ENCODE measurements around the gene THBS2. TPM values are rescaled to one million over a fixed set of nuclear protein-coding genes. Genes with fewer than 3 reads are reported as not detected.

THBS2 gene
- total and polyA plus RNA-seq, 3 donors from 2014 or later = 4.8 to 17.9 (median 7.6) TPM

DNA sequence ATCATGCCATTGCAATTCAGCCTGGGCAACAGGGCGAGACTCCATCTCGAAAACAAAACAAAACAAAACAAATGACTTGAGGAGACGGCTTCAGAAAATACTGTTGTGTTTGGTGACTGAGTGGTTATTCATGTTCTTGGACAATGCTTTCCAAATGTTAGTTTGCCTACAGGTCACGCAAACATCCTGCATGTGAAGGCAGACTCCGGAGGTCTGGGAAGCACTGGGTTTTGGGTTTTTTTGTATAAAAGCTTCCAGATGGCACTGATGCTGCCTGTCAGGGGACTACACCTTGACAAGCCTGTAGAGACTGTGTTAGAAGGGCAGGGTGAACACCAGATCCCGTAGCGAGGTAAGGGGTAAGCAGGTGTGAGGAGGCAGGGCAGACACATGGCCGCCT lies 81.7 kb downstream of the THBS2 start:
- H3K9me3 ChIP-seq = no peaks in the 10 kb centered on the region
- no peak overlapping the region for H3K27ac ChIP-seq
- no peaks in the 10 kb centered on the region for H3K27me3 ChIP-seq
- no peak overlapping the region for H3K4me3 ChIP-seq
- WGBS, 2 donors = 85 to 87% methylated on average over 8 of the region's 8 CpGs
- DNase-seq = no peak
- peaks cover 3% of the 10 kb centered on the region for H3K4me1 ChIP-seq
- no peak for TF ChIP-seq POLR2A (IDR thresholded peaks at IDR 0.05)
- TF ChIP-seq, protein P1, sequence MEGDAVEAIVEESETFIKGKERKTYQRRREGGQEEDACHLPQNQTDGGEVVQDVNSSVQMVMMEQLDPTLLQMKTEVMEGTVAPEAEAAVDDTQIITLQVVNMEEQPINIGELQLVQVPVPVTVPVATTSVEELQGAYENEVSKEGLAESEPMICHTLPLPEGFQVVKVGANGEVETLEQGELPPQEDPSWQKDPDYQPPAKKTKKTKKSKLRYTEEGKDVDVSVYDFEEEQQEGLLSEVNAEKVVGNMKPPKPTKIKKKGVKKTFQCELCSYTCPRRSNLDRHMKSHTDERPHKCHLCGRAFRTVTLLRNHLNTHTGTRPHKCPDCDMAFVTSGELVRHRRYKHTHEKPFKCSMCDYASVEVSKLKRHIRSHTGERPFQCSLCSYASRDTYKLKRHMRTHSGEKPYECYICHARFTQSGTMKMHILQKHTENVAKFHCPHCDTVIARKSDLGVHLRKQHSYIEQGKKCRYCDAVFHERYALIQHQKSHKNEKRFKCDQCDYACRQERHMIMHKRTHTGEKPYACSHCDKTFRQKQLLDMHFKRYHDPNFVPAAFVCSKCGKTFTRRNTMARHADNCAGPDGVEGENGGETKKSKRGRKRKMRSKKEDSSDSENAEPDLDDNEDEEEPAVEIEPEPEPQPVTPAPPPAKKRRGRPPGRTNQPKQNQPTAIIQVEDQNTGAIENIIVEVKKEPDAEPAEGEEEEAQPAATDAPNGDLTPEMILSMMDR (IDR thresholded peaks at IDR 0.05) = no peak
- H3K36me3 ChIP-seq (ENCODE audit: low read depth, missing control alignments) = no peaks in the 10 kb centered on the region
- intact Hi-C loops (cut with DNase I; ENCODE audit: low total_unique reads) = no loop called here

DNA sequence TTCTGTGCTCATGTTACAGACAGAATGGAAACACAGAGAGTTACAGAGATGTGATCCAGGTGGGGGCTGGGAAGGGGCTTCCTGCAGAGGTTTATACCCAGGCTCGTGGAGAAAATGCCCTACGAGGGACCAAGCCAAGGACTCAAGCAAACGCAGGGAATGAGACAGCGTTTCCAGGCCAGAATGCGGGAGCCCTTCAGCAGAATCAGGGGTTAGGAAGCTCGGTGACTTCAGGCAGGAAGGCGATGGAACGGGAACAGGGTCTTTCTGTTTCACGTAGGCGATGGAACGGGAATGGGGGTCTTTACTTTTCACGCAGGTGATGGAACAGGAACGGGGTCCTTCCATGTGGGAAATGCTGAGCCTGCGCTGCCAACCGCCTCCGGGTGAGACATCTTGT lies 82.6 kb downstream of the THBS2 start:
- Histone ChIP-seq H3K36me3 (ENCODE audit: low read depth, missing control alignments) (no peaks in the 10 kb centered on the region), H3K27me3 (no peaks in the 10 kb centered on the region), H3K4me1 (peaks cover 3% of the 10 kb centered on the region), H3K4me3 (no peak overlapping the region), H3K27ac (no peak overlapping the region), H3K9me3 (no peaks in the 10 kb centered on the region)
- DNase-seq = no peak
- WGBS, 2 donors = 87 to 89% methylated on average over 15 to 16 of the region's 16 CpGs
- intact Hi-C loops (cut with DNase I; ENCODE audit: low total_unique reads) = no loop called here
- TF ChIP-seq, protein P1 (IDR thresholded peaks at IDR 0.05) = no peak
- no peak for TF ChIP-seq POLR2A (IDR thresholded peaks at IDR 0.05)

DNA sequence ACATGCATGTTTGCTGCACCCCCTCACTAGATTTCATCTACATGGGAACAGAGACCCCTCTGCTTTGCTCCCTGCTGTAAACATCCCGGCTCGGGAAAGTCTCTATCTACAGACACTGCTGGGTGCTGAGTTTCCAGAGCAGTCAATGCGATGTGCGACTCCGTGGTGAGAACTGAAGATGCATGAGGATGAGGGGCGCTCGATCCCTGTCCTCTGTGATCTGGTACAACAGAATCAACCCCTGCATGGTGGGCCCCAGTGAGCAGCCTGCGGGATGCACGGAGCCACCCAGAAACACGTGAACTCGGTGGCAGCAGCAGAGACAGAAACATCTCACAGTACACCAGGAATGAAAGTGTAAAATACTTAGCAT lies 83.1 kb downstream of the THBS2 start:
- Histone ChIP-seq H3K36me3 (ENCODE audit: low read depth, missing control alignments) (no peaks in the 10 kb centered on the region), H3K9me3 (no peaks in the 10 kb centered on the region), H3K4me3 (no peak overlapping the region), H3K27me3 (no peaks in the 10 kb centered on the region), H3K27ac (no peak overlapping the region), H3K4me1 (peaks cover 3% of the 10 kb centered on the region)
- WGBS, 2 donors = 92 to 94% methylated on average over 11 of the region's 11 CpGs
- intact Hi-C loops (cut with DNase I; ENCODE audit: low total_unique reads) = no loop called here
- no peak for TF ChIP-seq POLR2A (IDR thresholded peaks at IDR 0.05)
- TF ChIP-seq, protein P1 (IDR thresholded peaks at IDR 0.05) = no peak
- DNase-seq = no peak

GRCh38 chr6:169169941-169170582 lies 83.6 kb downstream of the THBS2 start:
- DNase-seq = no peak
- Histone ChIP-seq H3K27ac (no peak overlapping the region), H3K27me3 (no peaks in the 10 kb centered on the region), H3K36me3 (ENCODE audit: low read depth, missing control alignments) (no peaks in the 10 kb centered on the region), H3K4me3 (no peak overlapping the region), H3K4me1 (peaks cover 3% of the 10 kb centered on the region), H3K9me3 (no peaks in the 10 kb centered on the region)
- intact Hi-C loops (cut with DNase I; ENCODE audit: low total_unique reads) = no loop called here
- 81 to 84% methylated on average over 10 to 16 of the region's 16 CpGs for WGBS, 2 donors
- no peak for TF ChIP-seq POLR2A (IDR thresholded peaks at IDR 0.05)
- TF ChIP-seq, protein P1 (IDR thresholded peaks at IDR 0.05) = no peak

GRCh38 chr6:169169375-169169774 lies 84.3 kb downstream of the THBS2 start:
- Histone ChIP-seq H3K4me1 (peaks cover 3% of the 10 kb centered on the region), H3K9me3 (no peaks in the 10 kb centered on the region), H3K4me3 (no peak overlapping the region), H3K27me3 (no peaks in the 10 kb centered on the region), H3K27ac (no peak overlapping the region), H3K36me3 (ENCODE audit: low read depth, missing control alignments) (no peaks in the 10 kb centered on the region)
- TF ChIP-seq, protein P1 (IDR thresholded peaks at IDR 0.05) = no peak
- no peak for TF ChIP-seq POLR2A (IDR thresholded peaks at IDR 0.05)
- intact Hi-C loops (cut with DNase I; ENCODE audit: low total_unique reads) = no loop called here
- no peak for DNase-seq
- 80 to 82% methylated on average over 14 to 17 of the region's 17 CpGs for WGBS, 2 donors
